ENCODE measurements around the gene DNAJB13. TPM values are rescaled to one million over a fixed set of nuclear protein-coding genes. Genes with fewer than 3 reads are reported as not detected.

DNAJB13 gene
- polyA plus RNA-seq, 1 donor from 2014 or later, result not detected

DNA sequence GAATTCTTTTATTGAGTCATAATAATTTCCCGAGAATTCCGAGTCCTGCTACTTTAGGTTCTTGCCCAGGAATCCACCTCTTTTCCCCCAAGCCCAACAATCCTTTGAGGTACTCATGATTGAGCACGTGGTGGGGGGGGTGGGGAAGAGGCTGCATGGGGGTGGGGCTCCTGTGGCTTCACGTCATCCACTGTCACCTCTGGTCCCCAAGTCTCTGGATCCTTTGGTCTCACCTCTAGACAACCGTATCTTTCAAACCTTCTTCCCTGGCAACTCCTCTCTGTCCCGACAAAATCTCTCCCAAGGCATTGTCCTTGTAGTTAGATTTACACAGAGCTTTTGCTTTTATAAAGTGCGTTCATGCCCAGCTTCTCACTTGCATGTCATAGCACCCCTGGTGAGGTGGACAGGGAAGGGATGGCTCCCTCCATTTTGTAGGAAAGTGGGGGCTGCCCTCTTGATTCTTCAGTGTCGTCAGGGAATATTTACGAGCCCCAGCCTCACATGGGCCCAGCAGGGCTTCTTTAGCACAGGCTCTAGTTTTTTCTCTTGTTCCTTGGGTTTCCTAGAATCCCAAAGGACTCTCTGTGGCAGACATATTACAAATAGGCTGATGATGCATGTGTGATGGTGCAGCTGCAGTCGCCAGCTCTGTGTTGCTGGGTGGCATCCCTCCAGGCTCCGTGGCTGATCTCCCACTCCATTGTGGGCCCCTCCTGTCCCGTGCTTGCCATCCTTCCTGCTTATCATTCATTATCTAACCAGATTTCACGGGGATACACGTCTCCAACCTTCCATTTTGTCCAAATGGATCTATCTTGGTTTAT, 49.7 kb downstream of the DNAJB13 start:
- Histone ChIP-seq H3K9ac (ENCODE audit: low read length) (no peak overlapping the region), H4K20me1 (ENCODE audit: insufficient read depth) (no peaks in the 10 kb centered on the region), H3K9me2 (ENCODE audit: insufficient read depth, low read length) (no peaks in the 10 kb centered on the region), H3K9me3 (ENCODE audit: low read length) (no peaks in the 10 kb centered on the region), H3K4me2 (ENCODE audit: low read length) (no peak overlapping the region), H3K27ac (ENCODE audit: low read length) (no peak overlapping the region), H3K79me2 (replicated peaks; ENCODE audit: insufficient read depth, low read length) (no peaks in the 10 kb centered on the region), H2AFZ (ENCODE audit: low read depth, low read length) (no peak overlapping the region), H3K27me3 (ENCODE audit: insufficient read depth, low read depth, low read length) (no peaks in the 10 kb centered on the region), H3K36me3 (ENCODE audit: insufficient read depth, low read length) (peaks cover 4% of the 10 kb centered on the region), H3K4me3 (ENCODE audit: low read length) (no peak overlapping the region), H3F3A (ENCODE audit: insufficient read depth, low read length, poor library complexity, severe bottlenecking) (no peaks in the 10 kb centered on the region)
- TF ChIP-seq, protein P1, sequence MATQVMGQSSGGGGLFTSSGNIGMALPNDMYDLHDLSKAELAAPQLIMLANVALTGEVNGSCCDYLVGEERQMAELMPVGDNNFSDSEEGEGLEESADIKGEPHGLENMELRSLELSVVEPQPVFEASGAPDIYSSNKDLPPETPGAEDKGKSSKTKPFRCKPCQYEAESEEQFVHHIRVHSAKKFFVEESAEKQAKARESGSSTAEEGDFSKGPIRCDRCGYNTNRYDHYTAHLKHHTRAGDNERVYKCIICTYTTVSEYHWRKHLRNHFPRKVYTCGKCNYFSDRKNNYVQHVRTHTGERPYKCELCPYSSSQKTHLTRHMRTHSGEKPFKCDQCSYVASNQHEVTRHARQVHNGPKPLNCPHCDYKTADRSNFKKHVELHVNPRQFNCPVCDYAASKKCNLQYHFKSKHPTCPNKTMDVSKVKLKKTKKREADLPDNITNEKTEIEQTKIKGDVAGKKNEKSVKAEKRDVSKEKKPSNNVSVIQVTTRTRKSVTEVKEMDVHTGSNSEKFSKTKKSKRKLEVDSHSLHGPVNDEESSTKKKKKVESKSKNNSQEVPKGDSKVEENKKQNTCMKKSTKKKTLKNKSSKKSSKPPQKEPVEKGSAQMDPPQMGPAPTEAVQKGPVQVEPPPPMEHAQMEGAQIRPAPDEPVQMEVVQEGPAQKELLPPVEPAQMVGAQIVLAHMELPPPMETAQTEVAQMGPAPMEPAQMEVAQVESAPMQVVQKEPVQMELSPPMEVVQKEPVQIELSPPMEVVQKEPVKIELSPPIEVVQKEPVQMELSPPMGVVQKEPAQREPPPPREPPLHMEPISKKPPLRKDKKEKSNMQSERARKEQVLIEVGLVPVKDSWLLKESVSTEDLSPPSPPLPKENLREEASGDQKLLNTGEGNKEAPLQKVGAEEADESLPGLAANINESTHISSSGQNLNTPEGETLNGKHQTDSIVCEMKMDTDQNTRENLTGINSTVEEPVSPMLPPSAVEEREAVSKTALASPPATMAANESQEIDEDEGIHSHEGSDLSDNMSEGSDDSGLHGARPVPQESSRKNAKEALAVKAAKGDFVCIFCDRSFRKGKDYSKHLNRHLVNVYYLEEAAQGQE (IDR thresholded peaks at IDR 0.05; ENCODE audit: borderline replicate concordance), result no peak
- TF ChIP-seq RAD21 (conservative IDR thresholded peaks at IDR 0.05) (no peak), EP300 (conservative IDR thresholded peaks at IDR 0.05; ENCODE audit: poor library complexity, severe bottlenecking) (no peak), EZH2 (IDR thresholded peaks at IDR 0.05; ENCODE audit: borderline replicate concordance, insufficient read depth, low read length, poor library complexity, severe bottlenecking) (no peak), MXI1 (conservative IDR thresholded peaks at IDR 0.05; ENCODE audit: poor library complexity, severe bottlenecking) (no peak), SMC3 (conservative IDR thresholded peaks at IDR 0.05; ENCODE audit: poor library complexity) (no peak), TAF1 (IDR thresholded peaks at IDR 0.05; ENCODE audit: low read depth) (no peak), POLR2AphosphoS5 (IDR thresholded peaks at IDR 0.05) (no peak)
- TF ChIP-seq, protein P2, sequence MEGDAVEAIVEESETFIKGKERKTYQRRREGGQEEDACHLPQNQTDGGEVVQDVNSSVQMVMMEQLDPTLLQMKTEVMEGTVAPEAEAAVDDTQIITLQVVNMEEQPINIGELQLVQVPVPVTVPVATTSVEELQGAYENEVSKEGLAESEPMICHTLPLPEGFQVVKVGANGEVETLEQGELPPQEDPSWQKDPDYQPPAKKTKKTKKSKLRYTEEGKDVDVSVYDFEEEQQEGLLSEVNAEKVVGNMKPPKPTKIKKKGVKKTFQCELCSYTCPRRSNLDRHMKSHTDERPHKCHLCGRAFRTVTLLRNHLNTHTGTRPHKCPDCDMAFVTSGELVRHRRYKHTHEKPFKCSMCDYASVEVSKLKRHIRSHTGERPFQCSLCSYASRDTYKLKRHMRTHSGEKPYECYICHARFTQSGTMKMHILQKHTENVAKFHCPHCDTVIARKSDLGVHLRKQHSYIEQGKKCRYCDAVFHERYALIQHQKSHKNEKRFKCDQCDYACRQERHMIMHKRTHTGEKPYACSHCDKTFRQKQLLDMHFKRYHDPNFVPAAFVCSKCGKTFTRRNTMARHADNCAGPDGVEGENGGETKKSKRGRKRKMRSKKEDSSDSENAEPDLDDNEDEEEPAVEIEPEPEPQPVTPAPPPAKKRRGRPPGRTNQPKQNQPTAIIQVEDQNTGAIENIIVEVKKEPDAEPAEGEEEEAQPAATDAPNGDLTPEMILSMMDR (IDR thresholded peaks at IDR 0.05; ENCODE audit: poor library complexity, severe bottlenecking), result no peak

DNA sequence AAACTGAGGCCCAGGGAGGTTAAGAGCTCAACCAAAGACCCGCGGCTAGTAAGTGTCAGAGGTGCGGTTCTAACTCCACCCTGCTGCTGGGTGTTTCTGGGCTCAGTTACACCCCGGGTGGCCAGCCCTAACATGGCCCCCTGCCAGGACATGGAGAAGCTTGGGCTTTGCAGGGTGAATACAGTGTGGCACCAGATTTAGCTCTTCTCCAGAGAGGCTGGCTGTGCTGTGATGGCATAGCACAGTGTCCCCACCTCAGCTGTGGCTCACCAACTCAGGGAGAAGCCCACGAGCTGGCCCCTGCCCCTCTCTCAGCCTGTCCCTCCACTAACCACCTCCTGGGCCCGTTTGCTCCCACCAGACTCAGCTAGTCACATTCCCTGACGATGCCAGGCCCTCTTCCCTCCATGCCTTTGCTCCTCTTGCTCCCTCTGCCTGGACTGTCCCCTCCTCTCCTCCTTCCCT, 51.0 kb downstream of the DNAJB13 start:
- Histone ChIP-seq H2AFZ (ENCODE audit: low read depth, low read length) (no peak overlapping the region), H3K36me3 (ENCODE audit: insufficient read depth, low read length) (peaks cover 4% of the 10 kb centered on the region), H3K9me2 (ENCODE audit: insufficient read depth, low read length) (no peaks in the 10 kb centered on the region), H3F3A (ENCODE audit: insufficient read depth, low read length, poor library complexity, severe bottlenecking) (no peaks in the 10 kb centered on the region), H3K9ac (ENCODE audit: low read length) (no peak overlapping the region), H3K9me3 (ENCODE audit: low read length) (no peaks in the 10 kb centered on the region), H3K27me3 (ENCODE audit: insufficient read depth, low read depth, low read length) (no peaks in the 10 kb centered on the region), H3K4me2 (ENCODE audit: low read length) (no peak overlapping the region), H3K79me2 (replicated peaks; ENCODE audit: insufficient read depth, low read length) (no peaks in the 10 kb centered on the region), H4K20me1 (ENCODE audit: insufficient read depth) (no peaks in the 10 kb centered on the region), H3K27ac (ENCODE audit: low read length) (no peak overlapping the region), H3K4me3 (ENCODE audit: low read length) (no peak overlapping the region)
- TF ChIP-seq RAD21 (conservative IDR thresholded peaks at IDR 0.05) (no peak), TAF1 (IDR thresholded peaks at IDR 0.05; ENCODE audit: low read depth) (no peak), EZH2 (IDR thresholded peaks at IDR 0.05; ENCODE audit: borderline replicate concordance, insufficient read depth, low read length, poor library complexity, severe bottlenecking) (no peak), MXI1 (conservative IDR thresholded peaks at IDR 0.05; ENCODE audit: poor library complexity, severe bottlenecking) (no peak), EP300 (conservative IDR thresholded peaks at IDR 0.05; ENCODE audit: poor library complexity, severe bottlenecking) (no peak), POLR2AphosphoS5 (IDR thresholded peaks at IDR 0.05) (no peak), SMC3 (conservative IDR thresholded peaks at IDR 0.05; ENCODE audit: poor library complexity) (no peak)
- TF ChIP-seq, protein P2 (IDR thresholded peaks at IDR 0.05; ENCODE audit: poor library complexity, severe bottlenecking), result no peak
- TF ChIP-seq, protein P1 (IDR thresholded peaks at IDR 0.05; ENCODE audit: borderline replicate concordance), result no peak
